ENCODE results near the gene MAP7D1. TPM values are rescaled to one million over a fixed set of nuclear protein-coding genes. Genes with fewer than 3 reads are reported as not detected.
"Not testable (repeated sequence)": the region's sequence is repeated elsewhere in the genome, so short reads cannot be mapped to it uniquely, and the experiment has no call there.

Gene MAP7D1
- total RNA-seq, 1 donor, result 105 TPM

DNA sequence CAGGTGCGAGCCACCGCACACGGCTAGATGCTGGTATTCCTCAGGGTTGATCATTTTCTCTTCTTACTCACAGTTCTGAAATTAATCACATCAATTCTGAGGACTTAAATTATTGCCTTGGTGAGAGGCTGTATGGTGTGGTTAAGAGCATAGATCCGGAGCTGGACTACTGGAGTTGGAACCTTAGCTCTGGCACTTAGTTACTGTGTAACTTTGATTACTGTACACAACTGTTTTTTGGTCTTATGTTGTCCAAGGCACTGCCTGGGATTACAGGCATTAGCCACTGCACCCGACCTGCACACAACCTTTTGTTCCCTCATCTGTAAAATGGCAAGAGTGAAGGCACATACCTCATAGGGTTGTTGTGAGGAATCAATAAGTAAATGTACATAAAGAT, 42.7 kb downstream of the MAP7D1 start:
- no peak for DNase-seq (ENCODE audit: low read depth in 2 of 3, low spot score in 2 of 3)

GRCh38 chr1:36199934-36200741, 44.2 kb downstream of the MAP7D1 start:
- no peak for DNase-seq (ENCODE audit: low read depth in 2 of 3, low spot score in 2 of 3)

GRCh38 chr1:36203027-36203553, 47.1 kb downstream of the MAP7D1 start:
- no peak for DNase-seq (ENCODE audit: low read depth in 2 of 3, low spot score in 2 of 3)

GRCh38 chr1:36203554-36204346, 47.8 kb downstream of the MAP7D1 start:
- DNase-seq (ENCODE audit: low read depth in 2 of 3, low spot score in 2 of 3), result no peak

DNA sequence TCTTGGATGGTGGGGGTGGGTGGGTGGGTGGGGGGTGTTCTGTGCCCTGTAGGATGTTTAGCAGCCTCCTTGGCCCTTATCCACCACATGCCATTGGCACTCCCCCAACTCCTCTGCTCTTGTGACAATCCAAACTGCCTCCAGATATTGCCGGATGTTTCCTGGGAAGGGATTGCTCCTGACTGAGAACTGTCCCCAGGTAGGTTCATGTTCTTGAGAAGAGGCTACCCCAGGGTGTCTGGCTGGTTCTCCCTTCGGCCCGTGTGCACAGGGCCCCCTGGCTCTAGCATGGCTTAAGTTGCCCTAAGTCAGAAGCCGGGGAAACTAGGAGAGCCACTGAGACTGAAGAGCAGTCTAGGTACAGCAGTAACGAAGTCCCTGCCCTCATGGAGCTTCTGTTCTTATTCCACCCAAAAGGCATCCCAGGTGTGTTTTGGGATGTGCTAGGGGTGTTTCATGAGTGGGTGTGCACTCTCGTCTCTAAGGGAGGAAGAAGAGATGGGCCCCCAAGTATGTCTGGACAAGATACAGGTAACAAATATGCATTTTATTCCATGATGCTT, 48.5 kb downstream of the MAP7D1 start:
- no peak for DNase-seq (ENCODE audit: low read depth in 2 of 3, low spot score in 2 of 3)

GRCh38 chr1:36206323-36206858, 50.4 kb downstream of the MAP7D1 start:
- no peak for DNase-seq (ENCODE audit: low read depth in 2 of 3, low spot score in 2 of 3)

DNA sequence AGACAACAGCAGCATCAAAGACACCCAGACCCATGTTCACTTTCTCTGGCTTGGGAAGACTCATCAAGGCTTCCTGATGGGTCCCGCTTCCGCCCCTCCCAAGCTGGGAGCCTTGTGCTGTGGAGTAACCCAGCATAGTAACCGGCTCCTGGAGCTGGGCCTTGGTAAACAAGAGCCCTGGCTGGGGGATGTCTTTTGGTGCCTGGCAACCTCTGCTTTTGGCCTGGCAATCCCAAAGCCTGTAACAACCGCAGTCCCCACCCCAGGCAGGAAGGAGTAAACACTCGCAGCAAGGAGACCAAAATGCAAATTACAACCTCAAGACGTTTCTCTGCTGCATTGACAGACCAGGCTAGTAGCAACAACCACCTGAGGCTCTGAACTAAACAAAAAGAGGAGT, 51.4 kb downstream of the MAP7D1 start:
- DNase-seq (ENCODE audit: low read depth in 2 of 3, low spot score in 2 of 3), result no peak

DNA sequence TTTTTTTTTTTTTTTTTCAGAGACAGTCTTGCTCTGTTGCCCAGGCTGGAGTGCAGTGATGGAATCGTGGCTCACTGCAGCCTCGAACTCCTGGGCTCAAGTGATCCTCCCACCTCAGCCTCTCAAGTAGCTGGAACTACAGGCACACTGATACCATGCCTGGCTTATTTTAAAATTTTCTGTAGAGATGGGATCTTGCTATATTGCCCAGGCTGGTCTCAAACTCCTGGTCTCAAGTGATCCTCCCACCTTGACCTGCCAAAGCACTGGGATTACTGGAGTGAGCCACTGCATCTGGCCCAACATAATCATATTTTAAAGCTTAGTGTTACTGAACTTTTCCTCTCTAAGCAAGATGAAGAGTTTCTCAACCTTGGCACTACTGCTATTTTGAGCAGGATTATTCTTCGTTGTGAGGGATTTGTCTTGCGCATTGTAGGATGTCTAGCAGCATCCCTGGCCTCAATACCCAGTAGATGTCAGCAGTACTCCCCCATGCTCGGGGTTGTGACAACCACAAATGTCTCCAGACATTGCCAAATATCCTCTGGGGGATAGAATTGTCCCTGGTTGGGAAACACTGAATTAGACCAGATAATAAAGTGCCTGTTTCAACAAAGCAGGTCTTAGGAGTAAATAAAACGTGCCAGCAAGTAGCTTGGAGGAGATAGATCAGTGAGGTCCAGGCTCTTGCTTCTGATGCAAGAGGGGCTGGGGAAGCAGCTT, 53.2 kb downstream of the MAP7D1 start:
- DNase-seq (ENCODE audit: low read depth in 2 of 3, low spot score in 2 of 3), result no peak

- DNase-seq (ENCODE audit: low read depth in 2 of 3, low spot score in 2 of 3), result no peak
Observed at GRCh38 chr1:36211307-36211706, 55.3 kb downstream of the MAP7D1 start.

GRCh38 chr1:36211841-36212240, 55.9 kb downstream of the MAP7D1 start:
- DNase-seq (ENCODE audit: low read depth in 2 of 3, low spot score in 2 of 3), result no peak

- no peak for DNase-seq (ENCODE audit: low read depth in 2 of 3, low spot score in 2 of 3)
Observed at GRCh38 chr1:36212782-36213181, 56.8 kb downstream of the MAP7D1 start.

DNA sequence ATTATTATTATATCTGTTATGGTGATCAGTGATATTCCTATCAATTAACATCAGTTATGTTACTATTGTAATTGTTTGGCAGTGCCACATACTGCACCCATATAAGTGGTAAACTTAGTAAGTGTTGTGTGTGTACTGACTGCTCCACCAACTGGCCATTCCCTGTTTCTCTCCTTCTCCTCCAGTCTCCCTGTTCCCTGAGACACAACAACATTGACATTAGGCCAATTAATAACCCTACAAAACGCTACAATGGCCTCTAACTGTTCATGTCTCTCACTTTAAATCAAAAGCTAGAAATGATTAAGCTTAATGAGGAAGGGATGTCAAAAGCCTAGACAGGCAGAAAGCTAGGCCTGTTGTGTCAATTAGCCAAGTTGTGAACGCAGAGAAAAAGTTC, 61.7 kb downstream of the MAP7D1 start:
- DNase-seq (ENCODE audit: low read depth in 2 of 3, low spot score in 2 of 3), result no peak

DNA sequence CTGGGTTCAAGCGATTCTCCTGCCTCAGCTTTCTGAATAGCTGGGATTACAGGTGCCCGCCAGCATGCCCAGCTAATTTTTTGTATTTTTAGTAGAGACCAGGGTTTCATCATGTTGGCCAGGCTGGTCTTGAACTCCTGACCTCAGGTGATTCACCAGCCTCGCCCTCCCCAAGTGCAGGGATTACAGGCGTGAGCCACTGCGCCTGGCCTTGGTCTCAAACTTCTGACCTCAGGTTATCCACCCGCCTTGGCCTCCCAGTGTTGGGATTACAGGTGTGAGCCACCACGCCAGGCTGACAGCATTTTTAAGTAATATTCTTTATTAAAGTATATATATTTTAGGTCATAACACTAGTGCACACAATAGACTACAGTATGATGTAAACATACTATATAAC, 65.9 kb downstream of the MAP7D1 start:
- not testable (repeated sequence) for DNase-seq (ENCODE audit: low read depth in 2 of 3, low spot score in 2 of 3)

DNA sequence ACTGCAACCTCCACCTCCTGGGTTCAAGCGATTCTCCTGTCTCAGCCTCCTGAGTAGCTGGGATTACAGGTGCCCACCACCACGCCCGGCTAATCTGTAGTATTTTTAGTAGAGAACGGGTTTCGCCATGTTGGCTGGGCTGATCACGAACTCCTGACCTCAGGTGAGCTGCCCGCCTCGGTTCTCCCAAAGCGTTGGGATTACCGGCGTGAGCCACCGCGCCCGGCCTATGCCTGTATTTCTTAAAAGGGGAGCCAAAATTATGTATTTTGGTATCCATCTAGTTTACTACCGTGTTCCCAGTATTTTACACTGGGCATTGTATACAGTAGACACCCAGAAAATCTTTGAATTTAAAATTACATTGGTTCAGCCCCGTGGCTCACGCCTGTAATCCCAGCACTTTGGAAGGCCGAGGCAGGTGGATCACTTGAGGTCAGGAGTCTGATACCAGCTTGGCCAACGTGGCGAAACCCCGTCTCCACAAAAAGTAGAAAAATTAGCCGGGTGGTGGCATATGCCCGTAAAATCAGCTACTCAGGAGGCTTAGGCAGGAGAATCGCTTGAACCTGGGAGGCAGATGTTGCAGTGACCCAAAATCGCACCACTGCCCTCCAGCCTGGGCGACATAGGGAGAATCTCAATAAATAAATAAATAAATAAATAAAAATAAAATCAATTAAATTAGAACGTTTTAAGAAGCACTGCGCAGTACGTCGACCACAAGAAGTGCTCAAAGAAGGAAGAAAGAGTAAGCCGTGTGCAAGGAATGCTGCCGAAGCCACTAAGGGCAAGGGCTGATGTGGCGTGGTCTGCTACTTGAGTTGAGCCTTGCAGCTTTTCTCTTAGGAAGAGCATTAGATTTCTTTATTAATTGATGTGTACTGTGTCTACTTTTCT, 66.8 kb downstream of the MAP7D1 start:
- no peak for DNase-seq (ENCODE audit: low read depth in 2 of 3, low spot score in 2 of 3)

DNA sequence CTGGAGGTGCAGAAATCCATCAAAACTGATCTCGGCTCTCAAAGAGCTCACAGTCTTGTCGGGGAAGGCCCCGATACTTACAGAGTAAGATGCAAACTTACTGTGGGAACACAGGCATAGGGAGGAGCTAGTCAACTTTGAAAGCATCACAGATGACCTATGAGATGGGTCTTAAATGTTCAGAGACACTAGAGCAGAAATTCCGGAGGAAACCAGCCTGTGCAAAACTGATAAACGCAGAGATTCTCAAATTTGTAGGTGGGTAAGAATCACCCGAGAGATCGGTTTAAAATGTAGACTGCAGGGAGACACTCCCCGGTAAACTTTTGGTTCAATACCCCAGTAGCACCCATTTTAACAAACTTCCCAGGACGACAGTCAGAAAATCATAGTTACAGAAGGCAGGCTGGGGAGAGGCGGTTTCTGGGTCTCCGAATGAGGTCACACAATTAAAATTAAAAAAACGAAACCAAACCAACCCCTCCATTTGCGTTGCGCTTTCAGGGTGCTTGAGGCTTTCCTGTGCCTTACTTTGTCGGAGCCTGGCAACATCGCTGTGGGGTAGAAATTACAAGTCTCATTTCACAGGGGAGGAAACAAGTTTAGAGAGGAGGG, 67.5 kb downstream of the MAP7D1 start:
- DNase-seq (ENCODE audit: low read depth in 2 of 3, low spot score in 2 of 3), result peak in 1 of 3 donors; percentile 58

GRCh38 chr1:36223996-36224536, 68.1 kb downstream of the MAP7D1 start, which contains the start of gene THRAP3:
Gene THRAP3 (plus strand): TSS chr1:36224443. CDS start chr1:36282564, 58,121 bp downstream.
- peak; percentile 97 to 100 (median 99) for DNase-seq (ENCODE audit: low read depth in 2 of 3, low spot score in 2 of 3)

DNA sequence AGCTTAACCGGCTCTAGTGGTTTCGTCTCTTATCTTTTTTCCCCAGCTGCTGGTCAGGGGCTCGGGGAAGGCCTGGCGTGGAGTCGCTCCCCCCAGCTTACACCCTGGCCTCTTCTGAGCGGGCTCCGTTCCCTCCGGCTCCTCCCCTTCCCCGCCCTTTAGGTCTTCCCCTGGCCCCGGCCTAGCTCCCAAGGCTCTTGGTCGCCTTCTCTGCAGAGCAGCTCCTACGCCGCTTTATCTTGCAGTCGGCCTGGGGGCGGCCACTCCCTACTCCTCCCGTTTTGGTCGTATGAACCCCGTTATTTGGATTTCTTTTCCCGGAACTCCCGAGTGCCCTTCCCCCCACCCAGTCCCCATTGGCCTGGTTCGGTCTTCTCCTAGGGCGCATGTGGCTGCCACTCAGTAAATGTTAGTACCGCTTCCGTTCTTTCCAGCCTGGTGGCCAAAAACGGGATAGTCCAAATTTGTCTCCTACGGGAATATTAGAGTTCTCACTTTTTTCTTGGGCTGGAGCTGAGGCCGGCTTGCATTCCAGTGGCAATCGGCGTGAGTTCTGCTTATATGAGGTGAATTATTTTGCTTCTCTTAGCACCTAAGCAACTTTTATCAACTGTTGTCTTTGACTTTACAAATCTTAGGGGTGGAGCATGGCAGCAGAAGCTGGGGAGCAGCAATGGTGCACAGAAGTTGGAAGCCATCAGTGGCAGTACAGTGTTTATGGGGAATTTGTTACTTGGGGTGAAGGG, 68.8 kb downstream of the MAP7D1 start:
- no peak for DNase-seq (ENCODE audit: low read depth in 2 of 3, low spot score in 2 of 3)
